Measurements from ENCODE around the gene ARID4A.

DNA sequence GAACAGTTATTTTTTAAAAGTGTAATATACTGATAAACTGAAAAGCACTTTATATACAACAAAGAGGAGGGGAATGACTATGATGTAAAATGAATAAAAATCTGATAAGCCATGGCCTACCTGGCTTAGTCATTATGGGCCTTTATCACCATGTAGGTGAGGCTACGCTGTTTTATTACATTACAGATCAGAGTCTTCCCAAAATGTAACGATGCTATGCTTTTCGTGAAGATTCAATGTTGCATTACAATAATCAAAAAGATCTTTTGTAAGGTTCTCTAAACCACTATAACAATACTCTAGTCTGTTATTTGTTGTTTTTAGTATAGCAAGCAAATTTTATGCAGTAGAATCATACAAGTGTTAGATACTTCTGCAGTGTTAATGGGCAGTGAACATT is 34.2 kb downstream of the ARID4A start:
- TF ChIP-seq POLR2AphosphoS5 (IDR thresholded peaks at IDR 0.05) (no peak), POLR2A (IDR thresholded peaks at IDR 0.05) (no peak)

Data from spleen (tissue), 3 donors.